Mammary epithelial cell (primary cell): ENCODE results near the gene TM2D3.

ENCODE experiments used
- CTCF ChIP-seq, 2 donors: IDR thresholded peaks in 1 of 2; conservative IDR thresholded peaks in 1 of 2; 2 replicates each; pipeline ENCODE4 v1.5.1; 2011 to 2012; ENCODE audit warnings: inconsistent platforms in 2 of 2, low read length in 2 of 2, mild to moderate bottlenecking in 2 of 2, control low read depth in 1 of 2, low read depth in 1 of 2; ENCODE audit not compliant: insufficient read depth in 1 of 2; ENCODE audit errors: extremely low read depth in 1 of 2
- EZH2 ChIP-seq: IDR thresholded peaks from 2 replicates; pipeline ENCODE4 v1.6.1; 2012; ENCODE audit warnings: low read length, inconsistent platforms, borderline replicate concordance

- TF ChIP-seq CTCF (conservative IDR thresholded peaks at IDR 0.05 in 1 of 2, IDR thresholded peaks at IDR 0.05 in 1 of 2; ENCODE audit: extremely low read depth in 1 of 2, insufficient read depth in 1 of 2, low read depth in 1 of 2, low read length in 2 of 2), result no peak
- TF ChIP-seq EZH2, result no peak
These were observed 52.1 kb downstream of the TM2D3 start for GRCh38 chr15:101600035-101600434.
